Measurements from ENCODE around the gene ADRA2C.

ADRA2C gene

DNA sequence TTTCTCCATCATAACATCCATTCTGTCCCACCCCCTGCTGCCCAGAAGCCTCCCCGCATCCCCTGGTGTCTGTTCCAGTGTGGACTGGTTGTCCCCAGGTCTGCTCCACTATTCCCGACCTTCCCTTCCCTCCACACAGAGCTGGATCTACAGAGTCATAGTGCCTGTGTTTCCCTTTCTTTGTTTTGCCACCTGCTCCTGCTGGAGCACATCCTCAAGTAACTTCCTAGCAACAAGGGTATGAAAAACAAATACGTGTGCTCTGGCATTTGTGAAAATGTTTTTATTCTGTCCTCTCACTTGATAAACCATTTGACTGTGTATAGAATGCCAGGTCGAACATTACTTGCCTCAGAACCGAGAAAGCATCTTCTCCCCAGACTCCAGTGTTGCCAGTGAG is 29.9 kb upstream of the ADRA2C start:
- WGBS: 93% methylated on average over 5 of the region's 5 CpGs
- H3K9me3 ChIP-seq (ENCODE audit: insufficient read depth, low read depth, low read length): no peaks in the 10 kb centered on the region

GRCh38 chr4:3736806-3737205 is 29.4 kb upstream of the ADRA2C start:
- H3K4me3 ChIP-seq (ENCODE audit: low read length): no peak overlapping the region
- H3K9ac ChIP-seq (ENCODE audit: low read depth, low read length): no peak overlapping the region
- no peak overlapping the region for H3K27ac ChIP-seq (ENCODE audit: low read depth, low read length)
- 88% methylated on average over 6 of the region's 6 CpGs for WGBS
- no peaks in the 10 kb centered on the region for H3K9me3 ChIP-seq (ENCODE audit: insufficient read depth, low read depth, low read length)
- no peaks in the 10 kb centered on the region for H3K36me3 ChIP-seq (ENCODE audit: insufficient read depth, low read length)
- H3K4me1 ChIP-seq (ENCODE audit: insufficient read depth, low read length): peaks cover 7% of the 10 kb centered on the region; the same call in 1 of the 2 replicates
- no peaks in the 10 kb centered on the region for H3K27me3 ChIP-seq (ENCODE audit: insufficient read depth, low read length)

More for the DNA sequence above, 29.9 kb upstream of the ADRA2C start:
- no peak overlapping the region for H3K9ac ChIP-seq (ENCODE audit: low read depth, low read length)
- H3K36me3 ChIP-seq (ENCODE audit: insufficient read depth, low read length): no peaks in the 10 kb centered on the region
- no peaks in the 10 kb centered on the region for H3K27me3 ChIP-seq (ENCODE audit: insufficient read depth, low read length)
- H3K4me1 ChIP-seq (ENCODE audit: insufficient read depth, low read length): peaks cover 10% of the 10 kb centered on the region; the same call in 1 of the 2 replicates
- H3K27ac ChIP-seq (ENCODE audit: low read depth, low read length): no peak overlapping the region
- H3K4me3 ChIP-seq (ENCODE audit: low read length): no peak overlapping the region

GRCh38 chr4:3739577-3739976 is 26.6 kb upstream of the ADRA2C start:
- no peaks in the 10 kb centered on the region for H3K36me3 ChIP-seq (ENCODE audit: insufficient read depth, low read length)
- H3K27me3 ChIP-seq (ENCODE audit: insufficient read depth, low read length): peaks cover 9% of the 10 kb centered on the region
- no peaks in the 10 kb centered on the region for H3K4me1 ChIP-seq (ENCODE audit: insufficient read depth, low read length)
- H3K9ac ChIP-seq (ENCODE audit: low read depth, low read length): no peak overlapping the region
- H3K27ac ChIP-seq (ENCODE audit: low read depth, low read length): no peak overlapping the region
- H3K4me3 ChIP-seq (ENCODE audit: low read length): no peak overlapping the region
- peaks cover 7% of the 10 kb centered on the region; the same call in 1 of the 2 replicates for H3K9me3 ChIP-seq (ENCODE audit: insufficient read depth, low read depth, low read length)
- 96% methylated on average over 13 of the region's 13 CpGs for WGBS

DNA sequence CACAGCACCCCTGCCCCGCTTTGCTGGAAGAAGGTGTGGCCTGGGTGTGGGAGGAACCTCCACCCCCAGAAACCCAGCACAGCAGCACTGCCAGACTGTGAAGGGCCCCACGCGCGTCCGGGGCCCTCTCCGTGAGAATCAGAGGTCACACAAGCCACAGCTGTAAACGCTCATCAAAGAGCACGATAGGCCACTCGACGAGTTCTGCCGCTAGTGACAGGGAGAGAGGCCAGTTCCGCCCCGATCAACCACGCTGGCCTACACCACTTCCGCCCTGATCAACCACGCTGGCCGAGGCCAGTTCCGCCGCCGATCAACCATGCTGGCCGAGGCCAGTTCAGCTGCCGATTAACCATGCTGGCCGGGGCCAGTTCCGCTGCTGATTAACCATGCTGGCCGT is 25.9 kb upstream of the ADRA2C start:
- H3K36me3 ChIP-seq (ENCODE audit: insufficient read depth, low read length): no peaks in the 10 kb centered on the region
- H3K9ac ChIP-seq (ENCODE audit: low read depth, low read length): no peak overlapping the region
- H3K4me3 ChIP-seq (ENCODE audit: low read length): no peak overlapping the region
- peaks cover 15% of the 10 kb centered on the region for H3K27me3 ChIP-seq (ENCODE audit: insufficient read depth, low read length)
- no peak overlapping the region for H3K27ac ChIP-seq (ENCODE audit: low read depth, low read length)
- WGBS: 94% methylated on average over 25 of the region's 25 CpGs
- peaks cover 7% of the 10 kb centered on the region; the same call in 1 of the 2 replicates for H3K9me3 ChIP-seq (ENCODE audit: insufficient read depth, low read depth, low read length)
- H3K4me1 ChIP-seq (ENCODE audit: insufficient read depth, low read length): peaks cover 7% of the 10 kb centered on the region

GRCh38 chr4:3741217-3742011 is 24.8 kb upstream of the ADRA2C start:
- Histone ChIP-seq H3K9me3 (ENCODE audit: insufficient read depth, low read depth, low read length) (peaks cover 7% of the 10 kb centered on the region; the same call in 1 of the 2 replicates), H3K4me1 (ENCODE audit: insufficient read depth, low read length) (peaks cover 16% of the 10 kb centered on the region), H3K36me3 (ENCODE audit: insufficient read depth, low read length) (no peaks in the 10 kb centered on the region), H3K4me3 (ENCODE audit: low read length) (no peak overlapping the region), H3K27me3 (ENCODE audit: insufficient read depth, low read length) (peaks cover 25% of the 10 kb centered on the region), H3K27ac (ENCODE audit: low read depth, low read length) (no peak overlapping the region), H3K9ac (ENCODE audit: low read depth, low read length) (no peak overlapping the region)
- WGBS: 88% methylated on average over 18 of the region's 19 CpGs

DNA sequence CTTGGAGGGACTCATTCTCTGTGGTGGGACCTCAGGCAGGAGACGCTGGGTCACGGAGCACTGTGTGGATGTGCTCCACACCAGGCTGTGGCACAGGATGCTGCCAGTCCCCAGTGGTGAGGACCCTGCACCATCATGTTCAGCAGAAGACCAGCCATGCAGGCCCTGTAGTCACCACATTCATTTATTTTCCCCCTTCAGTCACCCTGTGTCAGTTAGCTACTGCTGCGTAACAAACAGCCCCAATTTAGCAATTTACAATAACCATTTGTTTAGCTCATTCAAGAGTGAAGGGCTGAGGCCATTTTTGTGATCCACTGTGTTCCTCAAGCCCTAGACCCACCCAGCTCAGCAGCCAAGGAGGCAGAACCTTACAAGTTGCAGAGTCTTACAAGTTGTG is 23.6 kb upstream of the ADRA2C start:
- no peak overlapping the region for H3K9ac ChIP-seq (ENCODE audit: low read depth, low read length)
- no peak overlapping the region for H3K4me3 ChIP-seq (ENCODE audit: low read length)
- no peak overlapping the region for H3K27ac ChIP-seq (ENCODE audit: low read depth, low read length)
- H3K27me3 ChIP-seq (ENCODE audit: insufficient read depth, low read length): peaks cover 30% of the 10 kb centered on the region
- 94% methylated on average over 3 of the region's 3 CpGs for WGBS
- H3K36me3 ChIP-seq (ENCODE audit: insufficient read depth, low read length): no peaks in the 10 kb centered on the region
- H3K4me1 ChIP-seq (ENCODE audit: insufficient read depth, low read length): peaks cover 16% of the 10 kb centered on the region
- peaks cover 7% of the 10 kb centered on the region; the same call in 1 of the 2 replicates for H3K9me3 ChIP-seq (ENCODE audit: insufficient read depth, low read depth, low read length)

DNA sequence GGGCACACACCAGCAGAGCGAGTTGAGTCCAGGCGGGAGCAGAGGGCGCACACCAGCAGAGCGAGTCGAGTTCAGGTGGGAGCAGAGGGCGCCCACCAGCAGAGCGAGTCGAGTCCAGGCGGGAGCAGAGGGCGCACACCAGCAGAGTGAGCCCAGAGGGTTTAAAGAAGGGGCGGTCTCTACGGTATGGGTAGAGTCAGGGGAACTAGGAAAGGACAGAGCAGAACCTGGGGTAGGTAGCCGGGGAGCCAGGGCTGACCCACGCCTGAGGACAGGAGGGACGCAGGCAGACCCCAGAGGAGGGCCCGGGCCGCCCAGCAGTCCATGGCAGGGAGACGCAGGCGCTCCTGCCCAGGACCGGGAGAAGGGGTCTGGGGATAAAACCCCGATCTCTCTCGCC is 22.0 kb upstream of the ADRA2C start:
- H3K27me3 ChIP-seq (ENCODE audit: insufficient read depth, low read length): peaks cover 40% of the 10 kb centered on the region
- H3K9me3 ChIP-seq (ENCODE audit: insufficient read depth, low read depth, low read length): peaks cover 7% of the 10 kb centered on the region; the same call in 1 of the 2 replicates
- H3K36me3 ChIP-seq (ENCODE audit: insufficient read depth, low read length): no peaks in the 10 kb centered on the region
- no peak overlapping the region for H3K9ac ChIP-seq (ENCODE audit: low read depth, low read length)
- no peak overlapping the region for H3K4me3 ChIP-seq (ENCODE audit: low read length)
- no peak overlapping the region for H3K27ac ChIP-seq (ENCODE audit: low read depth, low read length)
- peaks cover 16% of the 10 kb centered on the region for H3K4me1 ChIP-seq (ENCODE audit: insufficient read depth, low read length)
- 84% methylated on average over 22 of the region's 22 CpGs for WGBS

- Histone ChIP-seq H3K9ac (ENCODE audit: low read depth, low read length) (no peak overlapping the region), H3K9me3 (ENCODE audit: insufficient read depth, low read depth, low read length) (peaks cover 7% of the 10 kb centered on the region; the same call in 1 of the 2 replicates), H3K36me3 (ENCODE audit: insufficient read depth, low read length) (no peaks in the 10 kb centered on the region), H3K27ac (ENCODE audit: low read depth, low read length) (no peak overlapping the region), H3K27me3 (ENCODE audit: insufficient read depth, low read length) (peaks cover 40% of the 10 kb centered on the region), H3K4me3 (ENCODE audit: low read length) (no peak overlapping the region), H3K4me1 (ENCODE audit: insufficient read depth, low read length) (peaks cover 16% of the 10 kb centered on the region)
- 43% methylated on average over 14 of the region's 14 CpGs for WGBS
These were observed 21.3 kb upstream of the ADRA2C start for GRCh38 chr4:3744901-3745300.

GRCh38 chr4:3745886-3746656 is 20.1 kb upstream of the ADRA2C start:
- Histone ChIP-seq H3K9ac (ENCODE audit: low read depth, low read length) (0 out of 2 replicates have a peak overlapping the region, but pooled peaks have one; percentile 29), H3K36me3 (ENCODE audit: insufficient read depth, low read length) (no peaks in the 10 kb centered on the region), H3K4me3 (ENCODE audit: low read length) (peak overlapping the region; percentile 26), H3K4me1 (ENCODE audit: insufficient read depth, low read length) (peaks cover 16% of the 10 kb centered on the region), H3K27me3 (ENCODE audit: insufficient read depth, low read length) (peaks cover 40% of the 10 kb centered on the region), H3K9me3 (ENCODE audit: insufficient read depth, low read depth, low read length) (peaks cover 7% of the 10 kb centered on the region; the same call in 1 of the 2 replicates), H3K27ac (ENCODE audit: low read depth, low read length) (no peak overlapping the region; the same call in 1 of the 2 replicates)
- 81% methylated on average over 30 of the region's 32 CpGs for WGBS

GRCh38 chr4:3746701-3747580 is 19.2 kb upstream of the ADRA2C start:
- H3K36me3 ChIP-seq (ENCODE audit: insufficient read depth, low read length): no peaks in the 10 kb centered on the region
- WGBS: 85% methylated on average over 19 of the region's 23 CpGs
- peaks cover 7% of the 10 kb centered on the region; the same call in 1 of the 2 replicates for H3K9me3 ChIP-seq (ENCODE audit: insufficient read depth, low read depth, low read length)
- H3K27me3 ChIP-seq (ENCODE audit: insufficient read depth, low read length): peaks cover 40% of the 10 kb centered on the region
- H3K4me3 ChIP-seq (ENCODE audit: low read length): no peak overlapping the region
- no peak overlapping the region for H3K9ac ChIP-seq (ENCODE audit: low read depth, low read length)
- H3K4me1 ChIP-seq (ENCODE audit: insufficient read depth, low read length): peaks cover 16% of the 10 kb centered on the region
- no peak overlapping the region for H3K27ac ChIP-seq (ENCODE audit: low read depth, low read length)

All from HUES64 (cell line).